KOPT-K1 (cell line): Measurements from ENCODE around the gene EVI5L.
A peak's percentile ranks its signal among the peaks of the same experiment; 100 is the strongest.

Experiments used
- H3K27ac ChIP-seq: fragments of 200-600 bp; sonication (generic); 2 replicates; pipeline ENCODE4 v1.5.1; 2016; ENCODE audit warnings: antibody characterized with exemption, mild to moderate bottlenecking, low read depth, low read length; ENCODE audit not compliant: poor library complexity, severe bottlenecking
- H3K36me3 ChIP-seq: fragments of 200-600 bp; sonication (generic); 2 replicates; pipeline ENCODE4 v1.5.1; 2017; ENCODE audit warnings: antibody characterized with exemption, mild to moderate bottlenecking, low read length, moderate library complexity; ENCODE audit not compliant: insufficient read depth
- H3K9me3 ChIP-seq: fragments of 200-600 bp; sonication (generic); 2 replicates; pipeline ENCODE4 v1.5.1; 2017; ENCODE audit warnings: antibody characterized with exemption, low read length, mild to moderate bottlenecking; ENCODE audit not compliant: insufficient read depth, poor library complexity, severe bottlenecking

Gene EVI5L

GRCh38 chr19:7900931-7901330, 70.9 kb downstream of the EVI5L start:
- Histone ChIP-seq H3K27ac (no peak overlapping the region), H3K9me3 (no peaks in the 10 kb centered on the region), H3K36me3 (peaks cover 5% of the 10 kb centered on the region)

GRCh38 chr19:7901337-7901736, 71.3 kb downstream of the EVI5L start:
- H3K27ac ChIP-seq: no peak overlapping the region
- peaks cover 9% of the 10 kb centered on the region for H3K36me3 ChIP-seq
- no peaks in the 10 kb centered on the region for H3K9me3 ChIP-seq

- Histone ChIP-seq H3K36me3 (peaks cover 12% of the 10 kb centered on the region), H3K27ac (peak overlapping the region; percentile 68), H3K9me3 (no peaks in the 10 kb centered on the region)
Measured at GRCh38 chr19:7902796-7903243, 72.8 kb downstream of the EVI5L start.

DNA sequence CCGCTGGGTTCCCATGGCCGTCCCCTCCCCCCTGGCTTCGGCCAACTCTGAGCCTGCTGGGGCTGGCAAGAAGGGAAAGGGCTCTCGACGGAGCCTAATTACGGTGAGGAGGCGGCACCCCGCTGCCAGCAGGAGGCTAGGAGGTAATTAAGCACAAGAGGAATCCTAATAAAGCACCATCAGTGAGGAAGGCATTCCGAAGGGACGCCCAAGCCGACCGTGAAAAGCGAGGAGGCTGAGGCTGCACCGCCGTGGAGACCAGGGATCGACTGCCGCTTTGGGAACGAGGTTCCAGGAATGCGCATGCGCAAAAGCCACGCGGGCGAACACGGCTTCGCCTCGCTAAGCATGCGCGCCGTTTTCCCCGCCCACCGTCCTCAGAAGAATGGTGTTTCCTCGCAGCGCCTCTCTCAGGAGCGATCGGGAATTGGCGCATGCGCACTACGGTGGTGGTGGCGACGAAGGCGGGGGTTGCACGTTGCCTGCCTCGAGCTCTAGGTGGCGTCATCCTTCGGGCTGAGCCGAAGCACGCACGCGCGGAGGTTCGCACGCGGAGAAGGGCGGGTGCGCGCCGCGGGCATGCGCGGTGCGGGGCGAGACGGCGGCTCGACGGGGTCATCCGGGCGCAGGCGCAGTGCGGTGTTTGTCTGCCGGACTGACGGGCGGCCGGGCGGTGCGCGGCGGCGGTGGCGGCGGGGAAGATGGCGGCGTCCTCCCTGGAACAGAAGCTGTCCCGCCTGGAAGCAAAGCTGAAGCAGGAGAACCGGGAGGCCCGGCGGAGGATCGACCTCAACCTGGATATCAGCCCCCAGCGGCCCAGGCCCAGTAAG, 73.4 kb downstream of the EVI5L start, which contains the start of gene MAP2K7:
TSS of gene MAP2K7 (plus strand) at position 634 of the 830 bp plus-strand sequence. CDS start at position 702, 68 bp downstream.
- Histone ChIP-seq H3K27ac (peak within 1 kb of the TSS; percentile 69), H3K36me3 (peaks cover 12% of the 10 kb centered on the region), H3K9me3 (no peaks in the 10 kb centered on the region)

GRCh38 chr19:7904074-7905020, 74.3 kb downstream of the EVI5L start:
- H3K9me3 ChIP-seq: no peaks in the 10 kb centered on the region
- H3K36me3 ChIP-seq: peaks cover 12% of the 10 kb centered on the region
- peak overlapping the region; percentile 69 for H3K27ac ChIP-seq

DNA sequence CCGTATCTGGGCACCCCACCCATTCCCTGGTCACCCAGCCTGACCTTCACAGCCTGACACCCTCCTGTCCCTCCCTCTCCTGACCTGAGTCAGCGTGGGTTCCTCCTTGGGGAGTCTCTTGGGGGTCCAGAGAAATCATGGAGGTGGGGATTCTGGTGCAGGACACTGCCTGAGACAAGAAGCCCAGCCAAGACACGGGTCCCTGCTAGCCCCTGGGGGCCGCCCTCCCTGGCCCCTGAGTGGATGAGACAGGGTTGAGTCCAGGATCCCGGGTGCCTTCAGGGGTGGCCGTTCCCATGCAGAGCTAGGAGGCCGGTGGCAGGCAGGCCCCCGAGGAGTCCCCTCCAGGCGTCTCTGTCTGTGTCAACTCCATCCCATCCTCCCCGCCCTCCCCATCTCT, 75.2 kb downstream of the EVI5L start:
- no peaks in the 10 kb centered on the region for H3K9me3 ChIP-seq
- H3K36me3 ChIP-seq: peaks cover 16% of the 10 kb centered on the region
- H3K27ac ChIP-seq: no peak overlapping the region

DNA sequence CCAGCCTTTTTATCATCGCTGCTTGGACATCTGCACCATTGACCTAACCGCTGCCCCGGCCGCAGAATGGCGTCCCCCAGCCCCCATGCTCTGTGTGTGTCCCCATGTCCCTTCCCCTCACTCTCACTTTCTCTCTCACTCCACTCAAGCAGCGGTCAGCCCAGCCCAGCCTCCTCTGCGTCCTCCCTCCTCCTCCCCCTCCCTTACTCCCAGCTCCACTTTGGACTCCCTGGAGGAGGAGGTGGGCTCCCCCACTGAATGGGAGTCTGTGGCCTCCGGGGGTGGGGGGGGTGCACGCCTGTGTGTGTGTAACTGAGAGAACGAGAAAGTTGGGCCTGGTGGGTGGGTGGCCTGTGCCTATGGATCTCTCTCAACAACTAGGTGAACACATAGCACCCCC, 75.8 kb downstream of the EVI5L start:
- Histone ChIP-seq H3K9me3 (no peaks in the 10 kb centered on the region), H3K27ac (no peak overlapping the region), H3K36me3 (peaks cover 22% of the 10 kb centered on the region)

DNA sequence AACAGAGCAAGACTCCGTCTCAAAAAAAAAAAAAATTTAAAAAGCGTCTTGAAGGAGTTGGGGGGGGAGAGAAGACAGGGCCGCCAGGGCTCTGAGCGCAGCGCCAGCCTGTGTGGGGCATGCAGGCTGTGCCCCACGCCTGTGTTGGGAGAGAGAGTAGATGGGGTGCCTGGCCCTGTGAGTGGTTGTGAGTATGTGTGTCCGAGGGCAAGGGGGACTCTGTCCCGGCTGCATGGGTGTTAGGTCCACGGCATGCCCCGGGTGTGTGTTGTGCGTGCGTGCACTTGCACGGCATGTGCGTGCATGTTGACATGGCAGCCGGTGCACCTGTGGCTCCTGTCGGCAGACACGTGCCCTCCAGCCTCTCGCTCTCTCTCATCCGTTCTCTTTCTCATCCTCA, 77.1 kb downstream of the EVI5L start:
- no peaks in the 10 kb centered on the region for H3K9me3 ChIP-seq
- peaks cover 35% of the 10 kb centered on the region for H3K36me3 ChIP-seq
- no peak overlapping the region for H3K27ac ChIP-seq

DNA sequence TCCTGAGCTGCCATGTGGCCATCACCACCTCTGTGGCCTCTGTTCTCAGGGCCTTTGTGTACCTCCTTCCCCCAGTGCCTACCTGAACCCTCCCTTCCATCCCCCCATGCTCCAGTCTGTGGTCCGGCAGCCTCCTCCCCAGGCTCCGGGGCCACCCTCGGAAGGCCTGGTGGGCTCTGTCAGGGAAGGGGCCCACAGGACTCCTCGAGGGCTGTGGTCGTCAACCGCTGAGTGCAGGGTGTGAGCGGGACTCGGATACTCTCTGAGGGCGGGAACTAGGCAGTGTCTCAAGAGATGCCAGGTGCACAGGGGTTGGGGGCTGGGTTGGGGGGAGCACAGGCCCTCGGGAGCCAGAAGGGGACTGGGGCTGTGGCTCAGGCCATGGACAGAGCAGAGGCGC, 77.5 kb downstream of the EVI5L start:
- Histone ChIP-seq H3K9me3 (no peaks in the 10 kb centered on the region), H3K27ac (no peak overlapping the region), H3K36me3 (peaks cover 37% of the 10 kb centered on the region)

- Histone ChIP-seq H3K36me3 (peaks cover 44% of the 10 kb centered on the region), H3K27ac (no peak overlapping the region), H3K9me3 (no peaks in the 10 kb centered on the region)
Measured at GRCh38 chr19:7908078-7908699, 78.2 kb downstream of the EVI5L start.

DNA sequence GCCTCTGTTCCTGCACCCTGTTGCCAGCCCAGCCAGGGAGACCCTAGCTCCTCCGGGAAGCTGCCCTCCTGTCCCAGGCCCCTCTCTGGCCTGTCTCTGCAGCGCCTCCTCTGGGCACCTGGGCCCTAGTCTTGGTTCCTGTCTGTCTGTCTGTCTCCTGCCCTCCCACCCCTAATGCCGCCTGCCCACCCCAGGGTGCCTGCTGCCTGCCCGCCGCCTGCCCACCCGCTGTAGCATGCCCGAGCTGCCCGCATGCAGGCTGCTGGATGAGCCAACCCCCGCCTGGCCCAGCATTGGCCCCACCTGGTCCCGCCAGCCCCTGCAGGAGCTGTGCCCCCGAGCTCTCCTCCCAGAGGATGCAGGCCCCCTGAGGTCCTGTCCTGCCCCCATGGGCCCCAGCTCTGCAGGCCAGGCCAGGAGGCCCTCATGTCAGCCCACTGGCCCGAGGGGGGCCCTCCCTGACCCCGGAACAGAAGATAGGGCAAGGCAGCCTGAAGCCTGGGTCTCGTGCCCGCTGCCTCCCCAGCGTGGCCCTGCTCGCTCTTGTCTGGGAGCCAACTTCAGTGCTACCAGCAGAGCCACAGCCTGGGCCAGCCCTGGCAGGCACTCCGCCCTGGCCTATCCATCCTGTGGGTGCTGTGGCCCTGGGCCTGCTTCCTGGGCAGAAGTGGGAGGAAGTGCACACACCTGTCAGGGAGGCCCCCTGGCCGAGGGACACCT, 78.9 kb downstream of the EVI5L start:
- Histone ChIP-seq H3K27ac (no peak overlapping the region), H3K9me3 (no peaks in the 10 kb centered on the region), H3K36me3 (peaks cover 45% of the 10 kb centered on the region)

- Histone ChIP-seq H3K36me3 (peaks cover 45% of the 10 kb centered on the region), H3K9me3 (no peaks in the 10 kb centered on the region), H3K27ac (no peak overlapping the region)
Measured at GRCh38 chr19:7909471-7910067, 79.6 kb downstream of the EVI5L start.

GRCh38 chr19:7910321-7911161, 80.5 kb downstream of the EVI5L start:
- Histone ChIP-seq H3K36me3 (peaks cover 45% of the 10 kb centered on the region), H3K27ac (no peak overlapping the region), H3K9me3 (no peaks in the 10 kb centered on the region)
